ENCODE measurements around the gene RHOC. TPM values are rescaled to one million over a fixed set of nuclear protein-coding genes. Genes with fewer than 3 reads are reported as not detected.

Gene RHOC
- total RNA-seq, 1 experiment from 2014 or later, result 154 TPM

GRCh38 chr1:112754116-112754628 is 47.2 kb upstream of the RHOC start:
- intact Hi-C loops (cut with micrococcal nuclease), result no loop called here
- CTCF ChIA-PET, result no interaction called here
- RAD21 ChIA-PET (ENCODE audit: low non-redundant PET in 1 of 2, low total read pairs in 2 of 2, uncharacterized antibody in 2 of 2, unreplicated experiment in 2 of 2), result no interaction called here
- H3K27ac ChIP-seq (ENCODE audit: low read depth, low read length), result no peak overlapping the region
- no peaks in the 10 kb centered on the region for H3K9me3 ChIP-seq (ENCODE audit: control insufficient read depth in 1 of 2, insufficient read depth in 1 of 2, low read depth in 1 of 2, low read length in 2 of 2)
- DNase-seq (ENCODE audit: low read depth, low spot score) (no peak), ATAC-seq (no peak)
- H3K4me2 ChIP-seq (ENCODE audit: low read length), result no peak overlapping the region
- H2AFZ ChIP-seq (ENCODE audit: low read depth, low read length, poor library complexity, severe bottlenecking), result no peak overlapping the region
- TF ChIP-seq CBX3 (IDR thresholded peaks at IDR 0.05; ENCODE audit: low read depth) (no peak), TCF7L2 (IDR thresholded peaks at IDR 0.05; ENCODE audit: borderline replicate concordance, extremely low read depth, insufficient read depth, insufficient read length) (no peak), ZBTB33 (IDR thresholded peaks at IDR 0.05; ENCODE audit: extremely low read depth, insufficient replicate concordance, low read length) (no peak), POLR2A (IDR thresholded peaks at IDR 0.05; ENCODE audit: borderline replicate concordance, extremely low read depth, insufficient read depth, insufficient read length) (no peak), YY1 (IDR thresholded peaks at IDR 0.05; ENCODE audit: extremely low read depth, insufficient replicate concordance, low read depth, low read length) (no peak), POLR2AphosphoS5 (IDR thresholded peaks at IDR 0.05; ENCODE audit: low read depth, low read length) (no peak), FOSL1 (IDR thresholded peaks at IDR 0.05; ENCODE audit: low read depth) (no peak), ATF3 (IDR thresholded peaks at IDR 0.05) (no peak), EGR1 (IDR thresholded peaks at IDR 0.05; ENCODE audit: low read depth) (no peak), JUND (IDR thresholded peaks at IDR 0.05) (no peak), SRF (IDR thresholded peaks at IDR 0.05; ENCODE audit: low read depth) (no peak), ELF1 (IDR thresholded peaks at IDR 0.05; ENCODE audit: borderline replicate concordance, low read depth) (no peak)
- H3K4me3 ChIP-seq (replicated peaks in 1 of 2; ENCODE audit: low read depth in 1 of 2, low read length in 2 of 2), result no peak overlapping the region
- H3K9ac ChIP-seq (ENCODE audit: low read length), result no peak overlapping the region
- H3K79me2 ChIP-seq (ENCODE audit: insufficient read depth, low read length), result no peaks in the 10 kb centered on the region
- no peaks in the 10 kb centered on the region for H3K36me3 ChIP-seq (ENCODE audit: control insufficient read depth in 1 of 2, insufficient read depth in 2 of 2, low read length in 2 of 2)
- H3K4me1 ChIP-seq (ENCODE audit: control insufficient read depth in 1 of 2, insufficient read depth in 2 of 2, low read length in 2 of 2), result no peaks in the 10 kb centered on the region
- no peaks in the 10 kb centered on the region for H4K20me1 ChIP-seq (ENCODE audit: insufficient read depth)
- no peaks in the 10 kb centered on the region for H3K27me3 ChIP-seq (ENCODE audit: insufficient read depth, low read length)
- no peaks in the 10 kb centered on the region for H3K9me2 ChIP-seq (ENCODE audit: insufficient read depth)
- no TSS peak for BruUV-seq (replicated peaks)
- POLR2A ChIA-PET, result no interaction called here

Measured in HCT116 (cell line).